GM21447 (cell line): ENCODE results near the gene MRPL14.
"Not testable (repeated sequence)": the region's sequence is repeated elsewhere in the genome, so short reads cannot be mapped to it uniquely, and the experiment has no call there.

Experiments
- ATAC-seq: cut with Tn5 transposase; IDR thresholded peaks from one replicate; pipeline ENCODE4 v1.9.1; 2021; ENCODE audit not compliant: unreplicated experiment

MRPL14 gene

DNA sequence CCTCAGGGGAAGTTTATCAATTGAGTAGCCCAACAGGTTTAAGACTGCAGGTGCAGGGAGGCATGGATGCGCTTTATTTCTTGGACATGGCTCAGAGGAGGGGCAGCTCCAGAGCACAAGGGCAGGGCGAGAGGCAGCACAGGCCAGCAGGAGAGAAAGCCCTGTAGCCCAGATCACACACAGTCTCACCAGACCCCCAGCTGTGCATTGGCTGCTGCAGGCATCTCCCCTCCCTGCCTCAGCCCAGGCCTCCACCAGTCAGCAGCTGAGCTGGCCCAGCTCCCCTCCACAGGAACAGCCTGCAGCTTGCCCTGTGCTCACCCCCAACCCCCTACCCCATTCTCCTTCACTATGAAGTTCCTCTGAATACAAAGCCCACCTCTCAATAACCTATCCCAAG is 24.7 kb downstream of the MRPL14 start:
- ATAC-seq: no peak

DNA sequence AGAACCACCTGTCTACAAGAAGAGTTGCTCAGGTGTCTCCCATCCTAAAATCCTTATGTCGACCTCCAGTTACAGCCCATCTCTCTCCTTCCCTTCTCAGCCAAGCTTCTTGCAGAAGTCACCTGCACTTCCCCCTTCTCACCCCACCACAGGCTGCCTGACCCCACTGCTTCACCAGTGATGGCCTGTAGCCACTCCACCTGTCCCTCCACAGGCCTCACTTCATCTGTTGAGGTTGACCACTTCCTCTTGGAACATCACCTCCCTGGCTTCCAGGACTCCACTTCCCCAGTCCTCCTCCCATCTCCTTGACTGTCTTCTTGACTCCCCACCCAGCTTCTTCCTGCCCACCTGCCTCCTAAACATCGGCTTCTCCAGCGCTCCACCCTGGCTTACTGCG is 25.4 kb downstream of the MRPL14 start:
- ATAC-seq: no peak

DNA sequence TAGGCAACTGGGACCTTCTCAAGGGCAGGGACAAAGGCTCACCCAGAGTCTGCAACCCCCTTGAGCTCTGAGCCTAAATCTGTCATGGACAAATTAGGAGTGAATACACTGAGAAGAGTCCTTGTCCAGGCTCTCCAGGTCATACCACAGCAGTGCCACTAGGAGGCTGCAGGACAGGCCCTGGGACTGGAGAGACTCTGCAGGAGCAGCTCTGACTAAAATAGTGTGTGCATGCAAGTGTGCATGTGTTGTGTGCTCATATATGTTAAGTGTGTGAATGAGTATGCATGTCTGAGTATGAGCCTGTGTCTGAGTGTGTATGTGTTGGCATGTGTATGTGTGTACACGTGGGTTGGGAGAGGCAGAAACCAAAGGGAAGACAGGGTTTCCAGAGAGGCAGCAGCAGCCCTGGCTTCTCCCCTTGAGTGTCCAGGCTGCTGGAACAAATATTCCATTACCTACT is 27.1 kb downstream of the MRPL14 start:
- ATAC-seq: no peak

DNA sequence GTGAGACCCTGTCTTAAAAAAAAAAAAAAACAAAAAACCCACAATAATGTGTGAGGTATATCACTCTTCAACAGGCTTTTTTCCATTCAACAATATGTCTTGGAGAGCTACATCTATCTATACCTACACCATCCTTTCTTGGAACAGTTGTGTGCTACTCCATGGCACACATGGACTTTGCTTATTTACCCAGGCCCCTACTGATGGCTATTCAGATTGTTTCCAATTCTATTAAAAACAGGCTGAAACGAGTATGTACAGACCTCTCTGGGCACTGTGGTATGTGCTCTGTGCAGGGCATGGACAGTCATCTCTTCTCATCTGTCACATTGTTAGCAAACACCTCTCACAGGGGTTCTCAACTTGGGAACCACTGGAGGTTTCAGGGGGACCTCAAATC is 28.1 kb downstream of the MRPL14 start:
- no peak for ATAC-seq

DNA sequence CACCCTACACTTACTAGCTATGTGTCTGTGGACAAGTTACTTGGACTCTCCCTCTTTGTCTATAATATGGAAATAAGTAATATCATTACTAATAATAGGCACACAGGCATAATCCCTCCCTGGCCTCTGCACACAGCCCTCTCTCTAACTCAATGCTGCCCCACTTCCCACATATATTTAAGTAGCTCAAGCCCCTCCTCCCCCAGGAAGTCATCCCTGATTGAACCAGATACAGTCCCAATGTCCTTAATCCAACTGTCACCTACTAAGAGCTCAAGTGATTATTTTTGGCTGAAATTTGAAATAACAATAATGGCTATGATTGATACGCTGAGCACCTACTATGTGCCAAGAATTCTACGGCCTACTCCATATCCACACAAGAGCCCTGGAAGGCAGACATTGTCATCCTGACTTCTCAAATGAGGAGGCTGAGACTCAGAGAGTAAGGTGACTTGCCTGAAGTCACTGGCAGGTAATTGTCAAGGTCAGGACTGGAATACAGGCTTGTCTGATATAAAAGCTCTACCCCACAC is 29.4 kb downstream of the MRPL14 start:
- no peak for ATAC-seq

DNA sequence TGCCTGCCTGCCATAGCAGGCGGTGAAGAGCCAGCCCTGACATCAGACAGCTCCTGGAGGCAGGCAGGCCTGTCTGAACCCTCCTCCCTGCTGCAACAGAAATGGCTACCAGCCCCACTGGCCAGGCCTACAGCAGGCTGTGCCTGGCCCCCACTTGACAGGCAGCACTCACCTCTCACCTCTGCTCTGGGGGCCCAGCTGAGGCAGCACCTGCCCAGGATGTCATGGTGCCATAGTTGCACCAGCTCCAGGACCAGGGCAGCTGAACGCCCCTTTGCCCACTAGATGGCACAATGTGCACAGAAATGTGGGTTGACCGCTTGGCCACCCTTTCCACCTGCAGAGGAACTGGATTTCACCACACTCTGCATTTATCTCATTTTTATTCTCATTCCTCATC is 30.6 kb downstream of the MRPL14 start:
- ATAC-seq: peak; percentile 59

DNA sequence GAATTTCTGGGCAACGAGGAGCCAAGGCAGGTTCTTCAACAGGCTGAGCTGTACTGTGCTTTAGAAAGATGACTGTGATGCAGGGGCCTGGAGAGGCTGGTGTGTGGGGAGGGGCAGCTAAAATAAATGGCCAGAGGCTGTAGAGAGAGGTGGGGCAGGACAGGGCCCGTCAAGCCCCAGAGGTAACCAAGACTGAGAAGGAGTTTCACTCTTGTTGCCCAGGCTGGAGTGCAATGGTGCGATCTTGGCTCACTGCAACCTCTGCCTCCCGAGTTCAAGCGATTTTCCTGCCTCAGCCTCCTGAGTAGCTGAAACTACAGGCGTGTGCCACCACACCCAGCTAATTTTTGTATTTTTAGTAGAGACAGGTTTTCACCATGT is 32.0 kb downstream of the MRPL14 start:
- not testable (repeated sequence) for ATAC-seq

DNA sequence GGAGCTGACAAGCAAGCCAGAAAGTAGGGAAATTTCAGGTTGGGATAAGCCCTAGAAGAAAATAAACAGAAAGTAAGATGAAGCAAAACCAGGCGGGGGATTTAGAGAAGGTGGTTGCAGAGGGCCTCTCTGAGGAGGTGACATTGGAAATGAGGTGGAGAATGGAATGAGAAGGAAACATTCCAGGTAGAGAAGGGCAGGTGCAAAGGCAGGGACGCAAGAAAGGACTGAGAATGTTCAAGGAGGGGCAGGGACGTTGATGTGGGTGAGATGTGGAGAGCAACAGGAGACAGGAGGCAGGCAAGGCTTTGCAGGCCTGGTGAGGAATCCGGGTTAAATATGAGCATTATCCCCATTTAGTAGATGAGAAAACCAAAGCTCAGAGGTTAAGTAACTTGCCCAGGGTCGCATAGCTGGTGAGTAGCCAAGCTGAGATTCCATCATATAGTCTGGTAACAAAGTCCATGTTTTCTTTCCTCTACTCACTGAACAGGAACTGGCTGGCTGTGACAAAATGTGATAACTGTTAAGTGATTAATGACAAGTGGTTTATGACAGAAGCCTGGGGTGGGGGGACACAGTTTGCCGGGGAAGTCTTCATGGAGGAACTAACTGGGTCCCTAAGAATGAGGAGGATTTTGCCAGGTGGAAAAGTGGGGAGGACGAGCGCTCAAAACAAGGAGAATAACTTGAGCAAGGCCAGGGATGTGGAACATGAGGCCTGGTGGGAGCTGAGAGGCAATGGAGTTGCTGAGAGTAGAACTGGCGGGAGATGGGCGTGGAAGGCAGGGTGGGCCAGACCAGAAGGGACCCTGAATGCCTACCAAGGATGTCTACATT is 32.6 kb downstream of the MRPL14 start:
- ATAC-seq: no peak

DNA sequence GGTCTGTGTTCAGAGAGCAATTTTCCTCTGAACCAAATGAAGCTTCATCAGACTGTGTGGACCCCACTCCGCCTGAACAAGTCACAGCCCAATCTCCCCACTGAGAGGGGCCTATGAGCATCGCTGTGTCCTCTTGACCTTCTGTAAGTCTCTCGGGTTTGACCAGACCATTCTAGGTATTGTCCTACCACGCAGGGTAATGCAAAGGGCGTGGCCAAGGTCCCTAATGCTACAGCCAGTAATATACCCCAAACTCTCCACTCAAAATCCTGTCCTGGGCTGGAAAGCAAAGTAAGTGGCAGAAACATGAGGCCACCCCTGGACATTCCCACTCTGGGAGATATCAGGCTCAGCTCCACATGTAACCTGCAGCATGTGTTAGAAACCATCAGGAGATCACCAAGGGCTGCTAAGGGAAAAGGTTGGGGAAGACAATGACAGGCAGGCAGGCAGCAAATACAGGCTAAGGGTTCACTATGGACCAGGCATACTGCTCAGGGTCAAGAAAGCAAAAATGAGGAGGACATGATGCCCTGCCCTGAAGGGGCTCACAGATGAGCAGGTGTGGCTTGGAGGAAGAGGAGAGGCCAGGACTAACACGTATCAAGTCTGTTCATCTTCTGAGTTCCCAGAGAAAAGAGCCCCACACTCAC is 33.4 kb downstream of the MRPL14 start:
- no peak for ATAC-seq

DNA sequence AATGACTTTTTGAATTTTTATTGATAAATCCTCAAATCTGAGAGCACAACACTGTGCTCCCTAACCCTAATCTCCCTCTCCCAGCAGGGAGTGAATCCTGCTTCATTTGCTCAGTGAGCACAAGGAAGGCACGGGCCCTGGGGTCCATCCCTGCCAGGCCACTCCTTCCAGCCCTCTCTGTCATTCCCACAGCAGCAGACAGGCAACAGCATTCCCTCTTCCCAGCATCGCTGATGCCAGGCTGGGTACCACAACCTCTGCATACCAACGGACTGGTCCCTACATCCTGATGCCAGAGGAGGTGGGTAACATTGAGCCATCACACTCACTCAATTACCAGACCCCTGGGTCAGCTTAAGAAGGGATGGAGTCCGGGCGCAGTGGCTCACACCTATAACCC is 34.2 kb downstream of the MRPL14 start:
- no peak for ATAC-seq

DNA sequence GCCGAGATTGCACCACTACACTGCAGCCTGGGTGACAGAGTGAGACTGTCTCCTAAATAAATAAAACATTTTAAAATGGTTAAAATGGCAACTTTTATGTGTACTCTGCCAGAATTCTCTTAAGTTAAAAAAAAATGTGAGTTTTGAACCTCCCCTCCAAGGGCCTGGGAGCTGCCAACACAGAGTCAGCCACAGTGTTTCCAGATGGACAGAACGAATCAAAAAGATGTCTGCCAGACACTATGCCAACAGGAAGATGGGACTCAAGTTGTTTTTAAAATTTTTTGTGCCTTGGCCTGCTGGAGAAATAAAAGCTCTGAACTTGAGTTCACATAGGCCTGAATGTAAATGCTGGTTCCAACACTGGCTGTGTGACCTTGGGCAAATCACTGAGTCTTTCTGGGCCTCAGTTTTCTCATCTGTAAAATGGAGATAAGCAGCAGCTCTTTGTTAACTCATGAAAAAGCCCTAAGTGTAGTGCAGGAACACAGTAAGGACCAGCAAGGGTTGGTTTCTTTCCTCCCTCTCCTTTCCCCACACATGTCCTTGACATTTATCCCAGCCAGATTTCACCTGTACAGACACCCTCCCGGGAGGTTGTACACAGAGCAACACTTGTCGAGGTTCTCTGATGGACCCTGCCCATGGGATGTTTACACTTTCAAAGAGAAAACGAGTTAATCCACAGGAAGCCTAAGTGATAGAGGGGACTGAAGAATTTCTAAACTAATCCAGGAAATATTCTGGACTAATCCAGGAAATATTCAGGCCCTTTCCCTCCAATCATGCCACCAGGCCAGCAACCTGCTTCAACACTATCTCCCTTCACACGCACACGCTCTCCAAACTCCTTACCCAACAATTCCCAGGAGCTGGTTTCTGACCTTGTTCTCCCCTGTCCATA is 35.0 kb downstream of the MRPL14 start:
- no peak for ATAC-seq

DNA sequence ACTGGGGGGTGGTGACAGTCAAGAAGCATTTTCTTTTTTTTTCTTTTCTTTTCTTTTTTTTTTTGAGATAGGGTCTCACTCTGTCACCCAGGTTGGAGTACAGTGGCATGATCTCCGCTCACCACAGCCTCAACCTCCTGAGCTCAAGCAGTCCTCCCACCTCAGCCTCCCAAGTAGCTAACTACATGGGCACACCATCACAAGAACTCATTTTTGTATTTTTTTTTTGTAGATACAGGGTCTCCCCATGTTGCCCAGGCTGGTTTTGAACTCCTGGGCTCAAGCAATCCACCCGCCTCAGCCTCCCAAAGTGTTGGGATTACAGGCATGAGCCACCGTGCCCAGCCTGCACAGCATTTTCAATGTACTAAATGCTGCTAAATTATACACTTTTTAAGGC is 35.9 kb downstream of the MRPL14 start:
- not testable (repeated sequence) for ATAC-seq

DNA sequence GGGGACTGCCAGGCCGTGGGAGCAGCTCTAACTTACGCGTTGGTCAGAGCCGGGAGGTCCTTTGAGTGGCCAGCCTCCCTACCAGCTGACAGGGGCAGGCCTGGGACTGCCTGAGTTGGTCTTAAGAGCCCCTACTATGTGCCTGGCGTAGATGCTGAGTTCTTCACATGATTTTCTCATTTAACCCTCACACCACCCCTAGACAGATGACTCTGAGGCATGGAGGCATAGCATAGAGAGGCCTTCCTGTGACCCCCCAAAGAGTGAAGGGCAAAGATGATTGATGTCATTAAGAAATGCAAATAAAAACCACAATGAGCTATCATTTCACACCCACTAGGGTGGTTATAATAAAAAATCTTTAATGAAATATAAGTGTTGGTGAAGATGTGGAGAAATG is 36.8 kb downstream of the MRPL14 start:
- ATAC-seq: no peak

DNA sequence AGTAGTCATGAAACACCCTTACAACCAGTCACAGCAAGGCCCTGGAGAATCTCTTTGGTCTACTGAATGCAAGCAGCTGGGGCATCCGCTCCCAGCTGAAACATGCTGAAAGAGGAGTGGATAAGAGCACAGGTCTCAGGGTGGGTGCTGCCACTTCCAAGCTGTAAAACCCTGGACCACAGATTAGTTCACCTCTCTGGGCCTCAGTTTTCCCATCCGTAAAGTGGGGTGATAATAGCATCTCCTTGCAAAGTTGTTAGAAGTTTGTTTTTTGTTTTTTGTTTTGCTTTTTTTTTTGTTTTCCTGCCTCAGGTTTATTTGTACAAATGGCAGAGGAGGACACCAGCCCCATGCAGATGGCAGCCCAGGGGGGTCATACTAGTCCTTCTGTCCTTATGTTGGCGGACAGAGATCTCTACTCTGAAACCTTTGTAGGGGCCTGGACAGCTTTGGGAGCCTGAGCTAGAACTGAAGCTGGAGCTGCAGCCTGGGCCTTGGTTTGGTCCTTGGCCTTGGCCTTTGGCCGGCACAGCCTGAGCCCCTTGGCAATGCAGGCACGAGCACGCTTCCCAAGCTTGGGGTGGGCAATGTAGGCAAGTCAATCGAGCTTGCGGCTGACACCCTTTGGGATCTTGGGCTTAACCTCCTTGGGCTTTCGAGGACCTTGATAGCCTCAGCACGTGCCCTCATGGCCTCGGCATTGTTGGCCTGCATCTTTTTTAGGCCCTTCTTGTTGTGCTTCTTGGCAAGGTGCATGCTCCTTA is 38.2 kb downstream of the MRPL14 start:
- ATAC-seq: no peak

DNA sequence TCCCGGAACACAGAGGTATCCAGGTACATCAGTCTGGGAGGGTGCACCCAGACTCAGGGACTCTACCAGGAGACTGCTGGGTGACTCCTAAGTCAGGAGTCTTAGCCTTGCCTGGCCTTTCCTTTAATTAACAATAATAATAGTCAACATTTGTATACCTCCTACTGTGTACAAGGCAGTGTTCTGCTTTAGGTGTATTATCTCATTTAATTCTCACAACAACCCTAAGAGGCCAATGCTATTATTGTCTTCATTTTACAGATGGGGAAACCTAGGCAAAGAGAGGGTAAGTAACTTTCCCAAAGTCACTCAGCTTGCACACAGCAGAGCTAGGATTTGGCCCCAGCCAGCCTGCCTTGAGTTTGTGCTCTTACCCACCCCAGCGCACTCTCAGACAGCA is 39.6 kb downstream of the MRPL14 start:
- no peak for ATAC-seq

DNA sequence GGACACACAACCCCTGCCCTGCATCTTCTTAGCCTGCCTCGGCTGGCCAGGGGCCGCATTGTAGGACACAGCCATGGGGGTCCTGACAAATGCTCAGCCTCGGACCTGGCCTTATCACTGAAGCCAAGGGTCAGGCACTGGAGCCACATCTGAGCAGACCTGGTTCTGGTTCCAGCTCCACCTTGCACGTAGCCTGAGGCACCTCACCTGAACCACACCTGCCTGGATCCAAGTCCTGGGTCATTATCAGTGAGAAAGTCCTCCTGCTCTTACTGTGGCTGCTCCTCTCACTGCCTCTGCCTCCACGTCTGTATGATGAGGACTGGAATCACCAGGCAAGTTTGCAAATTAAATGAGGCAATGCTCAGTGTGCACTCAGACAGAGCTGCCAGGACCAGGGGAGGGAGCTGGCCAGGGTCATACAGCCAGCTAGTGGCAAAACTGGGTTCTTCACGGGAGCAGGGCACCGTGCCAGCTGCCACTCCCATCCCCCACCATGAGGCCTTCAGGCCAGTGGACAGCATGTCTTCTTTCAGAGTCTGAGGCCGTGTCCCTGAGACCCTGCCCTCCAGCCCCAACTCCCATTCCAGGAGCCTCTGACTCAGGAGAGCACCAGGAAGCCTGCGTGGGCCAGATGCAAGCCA is 40.2 kb downstream of the MRPL14 start:
- no peak for ATAC-seq

DNA sequence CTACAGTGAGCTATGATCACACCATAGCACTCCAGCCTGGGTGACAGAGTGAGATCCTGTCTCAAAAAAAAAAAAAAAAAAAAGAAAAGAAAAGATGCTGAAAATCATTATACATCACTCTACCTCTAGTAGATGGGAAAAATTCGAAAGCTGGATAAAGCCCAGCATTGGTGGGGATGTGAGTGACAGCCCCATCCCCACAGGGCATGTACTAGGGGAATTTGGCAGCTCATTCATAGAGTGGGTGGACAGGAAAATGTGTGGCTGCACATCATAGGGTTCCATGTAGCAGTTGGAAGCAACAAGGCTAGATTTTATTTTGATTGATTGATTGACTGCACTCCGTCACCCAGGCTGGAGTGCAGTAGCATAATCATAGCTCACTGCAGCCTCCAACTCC is 42.0 kb downstream of the MRPL14 start:
- no peak for ATAC-seq

DNA sequence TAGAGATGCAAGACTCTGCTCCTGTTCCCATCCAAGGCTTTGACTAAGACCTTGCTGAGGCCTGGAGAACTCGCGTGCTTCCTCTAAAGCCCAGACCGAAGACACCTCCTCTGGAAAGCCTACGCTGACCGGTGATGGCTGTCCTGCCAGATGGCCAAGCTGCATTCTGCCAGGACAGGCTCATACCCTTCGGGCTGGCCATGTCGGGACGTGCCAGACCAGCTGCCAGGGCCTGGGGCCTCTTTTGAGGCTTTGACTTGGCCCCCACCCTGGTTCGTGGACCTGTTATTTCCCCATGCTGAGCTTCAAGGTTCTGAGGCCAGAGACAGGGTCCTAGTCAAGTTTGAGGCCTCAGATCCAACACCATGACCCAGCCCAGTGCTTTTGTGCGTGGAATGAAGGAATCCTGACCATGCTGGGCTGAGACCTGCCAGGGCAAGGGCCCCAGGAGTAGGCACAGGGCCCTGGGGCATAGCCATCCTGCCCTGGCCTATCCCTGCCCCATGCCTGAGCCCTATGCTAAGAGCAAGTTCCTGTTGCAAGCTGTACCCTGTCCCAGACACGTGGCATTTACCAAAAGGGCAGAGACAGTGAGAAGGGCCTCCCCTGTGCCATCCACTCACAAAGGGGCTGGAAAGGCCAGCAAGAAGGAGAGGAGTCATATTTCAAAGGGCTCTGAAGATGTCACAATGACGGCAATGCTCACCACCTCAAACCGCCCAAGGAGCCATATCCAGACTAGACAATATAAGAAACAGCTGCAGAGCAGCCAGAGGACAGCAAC is 42.8 kb downstream of the MRPL14 start:
- no peak for ATAC-seq

DNA sequence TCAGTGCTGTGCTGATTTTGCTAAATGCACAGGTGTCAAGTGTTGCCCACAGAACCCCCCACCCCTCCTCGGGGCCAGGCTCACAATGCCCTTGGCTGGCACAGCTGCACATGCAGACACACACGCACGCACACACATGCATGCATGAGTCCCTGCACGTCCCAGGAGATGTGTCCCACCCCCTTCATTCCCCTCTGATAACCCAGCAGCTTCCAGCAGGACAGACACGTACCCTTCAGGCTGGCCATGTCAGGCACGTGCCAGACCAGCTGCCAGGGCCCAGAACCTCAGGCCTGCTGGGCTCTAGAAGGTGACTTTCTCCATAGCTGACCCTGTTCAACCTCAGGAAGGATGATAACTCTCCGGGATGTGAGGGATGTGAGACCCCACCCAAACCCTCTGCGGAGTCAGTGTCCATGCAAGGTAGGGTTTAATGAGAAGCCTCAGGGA is 44.4 kb downstream of the MRPL14 start:
- ATAC-seq: no peak
